Peyer's patch (tissue), 4 donors: Measurements from ENCODE around the gene SMG9. TPM values are rescaled to one million over a fixed set of nuclear protein-coding genes. Genes with fewer than 3 reads are reported as not detected.

ENCODE experiments used
- DNase-seq, 3 donors: peaks; one replicate each; pipeline ENCODE4 v3.0.0-alpha.2; 2017 to 2019
- H3K27ac ChIP-seq, 4 donors: fragments of 200-600 bp; sonication (generic); one replicate each; pipeline ENCODE4 v1.5.1; 2016 to 2019
- H3K27me3 ChIP-seq, 2 donors: fragments of 200-600 bp; sonication (generic); one replicate each; pipeline ENCODE4 v1.5.1; 2019
- H3K36me3 ChIP-seq, 3 donors: fragments of 200-600 bp; sonication (generic); one replicate each; pipeline ENCODE4 v1.5.1; 2016 to 2019
- H3K4me1 ChIP-seq, 4 donors: fragments of 200-600 bp; sonication (generic); one replicate each; pipeline ENCODE4 v1.5.1; 2016 to 2019
- H3K4me3 ChIP-seq, 4 donors: fragments of 200-600 bp; sonication (generic); 1 replicate in 3 of 4; 2 replicates in 1 of 4; pipeline ENCODE4 v1.5.1; 2016 to 2019; ENCODE audit warnings: mild to moderate bottlenecking in 1 of 4
- H3K9me3 ChIP-seq, 4 donors: fragments of 200-600 bp; sonication (generic); one replicate each; pipeline ENCODE4 v1.5.1; 2016 to 2019; ENCODE audit warnings: mild to moderate bottlenecking in 1 of 4
- CTCF ChIP-seq, 6 experiments: fragments of 450-650 bp in 4 of 6; fragments of 200-600 bp in 2 of 6; sonication (generic) in 1 of 6; IDR thresholded peaks; one replicate each; pipeline ENCODE4 v1.5.1; 2017 to 2019; ENCODE audit warnings: antibody characterized with exemption in 6 of 6, mild to moderate bottlenecking in 3 of 6, moderate library complexity in 1 of 6
- POLR2A ChIP-seq, 2 donors: fragments of 450-650 bp; IDR thresholded peaks; one replicate each; pipeline ENCODE4 v1.5.1; 2017; ENCODE audit warnings: antibody characterized with exemption in 2 of 2, mild to moderate bottlenecking in 2 of 2, moderate library complexity in 2 of 2
- total RNA-seq, 4 donors: library from RNA; depleted of rRNA; stranded (reverse); fragments of >200 nt; gene quantifications; one replicate each; pipeline ENCODE4 v1.1.0, GENCODE V29; 2016

Gene SMG9
- total RNA-seq = 10 to 100 TPM; 25.0 to 56.1 (median 40.8) TPM

GRCh38 chr19:43754503-43755255 lies at the start of gene SMG9:
TSS of gene SMG9 (minus strand) at chr19:43754962. CDS start at chr19:43750741, 4,221 bp downstream.
- Histone ChIP-seq H3K36me3 (peaks cover 0 to 16% (median 0%) of the 10 kb centered on the region in 3 donors), H3K9me3 (no peaks in the 10 kb centered on the region), H3K27me3 (no peaks in the 10 kb centered on the region), H3K4me3 (peak within 1 kb of the TSS; percentile 55 to 66 (median 65)), H3K27ac (peak within 1 kb of the TSS; percentile 94 to 99 (median 96)), H3K4me1 (peaks cover 0 to 16% (median 8%) of the 10 kb centered on the region in 4 donors)
- peak in 1 of 6 experiments; percentile 14 for TF ChIP-seq CTCF (IDR thresholded peaks at IDR 0.05)
- TF ChIP-seq POLR2A (IDR thresholded peaks at IDR 0.05) = peak; percentile 70 to 75
- DNase-seq = peak; percentile 96 to 99 (median 98)

- TF ChIP-seq CTCF (IDR thresholded peaks at IDR 0.05) (no peak), POLR2A (IDR thresholded peaks at IDR 0.05) (no peak)
- Histone ChIP-seq H3K27me3 (no peaks in the 10 kb centered on the region), H3K27ac (no peak overlapping the region), H3K4me3 (no peak overlapping the region), H3K9me3 (no peaks in the 10 kb centered on the region), H3K36me3 (no peaks in the 10 kb centered on the region), H3K4me1 (peaks cover 0 to 4% (median 0%) of the 10 kb centered on the region in 4 donors)
- DNase-seq = no peak
Observed at GRCh38 chr19:43804432-43804831, 49.7 kb upstream of the SMG9 start.

GRCh38 chr19:43802216-43802951 lies 47.6 kb upstream of the SMG9 start, which contains the start of gene LYPD5:
TSS of gene LYPD5 (minus strand) at chr19:43802447. CDS start at chr19:43802380, 67 bp downstream.
- no peak for TF ChIP-seq CTCF (IDR thresholded peaks at IDR 0.05)
- no peak for DNase-seq

GRCh38 chr19:43799502-43800142 lies 44.9 kb upstream of the SMG9 start:
- peaks cover 0 to 13% (median 3%) of the 10 kb centered on the region in 4 donors for H3K4me1 ChIP-seq
- H3K36me3 ChIP-seq = no peaks in the 10 kb centered on the region
- TF ChIP-seq CTCF (IDR thresholded peaks at IDR 0.05) = no peak
- H3K9me3 ChIP-seq = no peaks in the 10 kb centered on the region
- H3K4me3 ChIP-seq = no peak overlapping the region
- DNase-seq = peak in 1 of 3 donors; percentile 63
- no peaks in the 10 kb centered on the region for H3K27me3 ChIP-seq
- no peak overlapping the region for H3K27ac ChIP-seq

More at GRCh38 chr19:43802216-43802951, 47.6 kb upstream of the SMG9 start, which contains the start of gene LYPD5:
- Histone ChIP-seq H3K27me3 (no peaks in the 10 kb centered on the region), H3K27ac (no peak within 1 kb of the TSS), H3K36me3 (no peaks in the 10 kb centered on the region), H3K9me3 (no peaks in the 10 kb centered on the region), H3K4me3 (no peak within 1 kb of the TSS), H3K4me1 (peaks cover 0 to 13% (median 3%) of the 10 kb centered on the region in 4 donors)
